ENCODE measurements around the gene SDHAF1.
"Not testable (repeated sequence)": the region's sequence is repeated elsewhere in the genome, so short reads cannot be mapped to it uniquely, and the experiment has no call there.

SDHAF1 gene

DNA sequence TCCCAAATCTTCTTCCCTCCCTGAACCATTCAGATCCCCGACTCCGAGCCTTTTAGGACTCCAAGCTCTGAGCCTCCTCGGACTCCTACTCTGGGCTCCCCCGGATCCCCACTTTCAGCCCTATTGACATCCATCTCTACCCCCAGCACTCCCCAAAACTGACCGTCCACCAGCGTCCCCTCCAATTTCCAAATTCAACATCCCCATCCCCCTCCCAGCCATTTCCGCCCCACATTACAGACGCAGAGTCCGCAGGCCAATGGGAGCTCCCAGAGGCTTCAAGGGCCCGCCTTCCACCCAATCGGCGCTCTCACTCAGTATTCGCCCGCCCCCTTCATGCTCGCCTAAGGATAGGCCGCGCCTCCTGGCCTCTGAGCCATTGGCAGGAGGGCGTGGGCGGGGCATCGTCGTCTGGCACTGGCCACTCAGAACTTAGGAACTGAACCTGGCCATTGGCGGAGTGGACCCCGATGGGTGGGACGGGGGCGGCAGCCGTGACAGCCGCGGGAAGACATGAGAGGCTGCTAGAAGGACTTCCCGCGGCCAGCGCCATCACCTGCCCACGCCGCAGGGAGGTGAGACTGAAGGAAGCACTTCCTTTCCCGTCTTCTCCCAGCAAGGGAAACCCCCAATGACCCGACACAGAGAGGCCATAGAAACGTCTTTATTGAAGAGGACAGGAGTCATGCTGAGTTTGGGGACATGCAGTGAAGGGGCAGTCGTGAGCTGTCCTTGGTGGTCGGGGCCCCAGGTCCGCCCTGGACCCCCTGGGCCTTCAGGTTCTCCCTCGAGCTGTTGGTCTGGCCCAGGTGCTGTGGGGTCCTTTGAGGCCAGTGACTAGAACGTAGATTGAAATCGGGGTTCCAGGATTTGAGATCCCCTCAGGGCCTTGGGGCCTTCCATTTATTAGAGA is 19.3 kb downstream of the SDHAF1 start, which contains the start of gene ALKBH6:
TSS of gene ALKBH6 (minus strand) at position 202 of the 913 bp plus-strand sequence. CDS start 816 bp downstream, outside the sequence.
- in situ Hi-C loops (cut with MboI; ENCODE audit: low sequenced_read_pairs) = no loop called here

- in situ Hi-C loops (cut with MboI; ENCODE audit: low sequenced_read_pairs) = no loop called here
Measured at GRCh38 chr19:36019061-36019670, 24.2 kb downstream of the SDHAF1 start.

GRCh38 chr19:36023432-36023831 is 28.4 kb downstream of the SDHAF1 start:
- in situ Hi-C loops (cut with MboI; ENCODE audit: low sequenced_read_pairs) = no loop called here

GRCh38 chr19:36025541-36025940 is 30.6 kb downstream of the SDHAF1 start:
- in situ Hi-C loops (cut with MboI; ENCODE audit: low sequenced_read_pairs) = no loop called here

GRCh38 chr19:36026091-36026876 is 31.3 kb downstream of the SDHAF1 start:
- in situ Hi-C loops (cut with MboI; ENCODE audit: low sequenced_read_pairs) = no loop called here

DNA sequence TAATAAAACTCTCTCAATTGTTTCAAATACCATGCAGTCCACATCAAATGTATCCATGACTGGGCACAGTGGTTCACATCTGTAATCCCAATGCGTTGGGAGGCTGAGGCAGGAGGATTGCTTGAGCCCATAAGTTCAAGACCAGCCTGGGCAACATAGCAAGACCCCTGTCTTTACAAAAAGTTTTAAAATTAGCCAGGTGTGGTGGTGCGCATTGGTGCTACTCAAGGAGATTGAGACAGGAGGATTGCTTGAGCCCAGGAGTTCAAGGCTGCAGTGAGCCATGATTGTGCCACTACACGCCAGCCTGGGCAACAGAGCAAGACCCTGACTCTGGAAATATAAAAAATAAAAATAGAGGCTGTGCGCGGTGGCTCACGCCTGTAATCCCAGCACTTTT is 32.7 kb downstream of the SDHAF1 start:
- in situ Hi-C loops (cut with MboI; ENCODE audit: low sequenced_read_pairs) = no loop called here

GRCh38 chr19:36028313-36029041 is 33.5 kb downstream of the SDHAF1 start:
- in situ Hi-C loops (cut with MboI; ENCODE audit: low sequenced_read_pairs) = no loop called here

- in situ Hi-C loops (cut with MboI; ENCODE audit: low sequenced_read_pairs) = no loop called here
Measured at GRCh38 chr19:36030264-36031148, 35.5 kb downstream of the SDHAF1 start.

- in situ Hi-C loops (cut with MboI; ENCODE audit: low sequenced_read_pairs) = no loop called here
Measured at GRCh38 chr19:36031308-36031707, 36.3 kb downstream of the SDHAF1 start.

DNA sequence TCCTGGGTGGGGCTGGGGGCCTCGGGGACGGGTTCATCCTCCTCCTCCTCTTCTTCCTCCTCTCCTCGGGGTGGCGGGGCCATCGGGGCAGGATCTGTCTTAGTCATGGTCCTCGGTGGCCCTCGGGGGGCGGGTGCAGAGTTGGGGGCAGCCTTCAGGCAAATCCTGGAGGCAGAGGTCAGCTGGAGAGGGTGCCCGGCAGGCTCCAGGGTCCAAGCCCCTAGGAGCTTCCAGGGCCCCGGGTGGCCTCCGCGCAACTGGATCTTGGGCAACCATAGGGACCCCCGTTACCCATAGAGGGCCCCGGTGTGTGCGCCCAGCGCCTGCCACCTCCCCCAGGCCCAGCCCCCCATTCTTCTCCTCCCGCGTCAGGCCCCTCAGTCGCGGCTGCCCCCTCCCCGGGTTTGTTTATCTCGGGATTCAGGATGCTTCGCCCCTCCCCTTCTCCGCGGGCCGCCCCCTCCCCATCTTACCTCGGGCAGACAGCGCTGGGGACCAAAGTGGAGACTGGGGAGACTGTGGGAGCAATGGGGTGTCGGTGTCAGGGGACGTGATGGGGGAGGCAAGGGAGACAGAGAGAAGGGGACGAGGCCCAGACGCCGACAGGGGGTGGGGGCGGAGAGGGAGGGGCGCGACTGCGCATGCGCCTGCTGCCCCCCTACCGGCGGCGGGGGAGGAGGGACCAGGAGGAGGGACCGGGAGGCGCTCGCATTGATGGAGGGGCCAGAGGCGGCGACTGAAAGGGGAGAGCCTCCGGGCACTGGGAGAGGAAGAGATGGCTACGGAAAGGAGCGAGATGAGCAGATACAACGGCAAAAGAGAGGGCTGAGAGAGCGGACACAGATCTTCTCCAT is 37.5 kb downstream of the SDHAF1 start, which contains the start of gene CLIP3:
TSS of gene CLIP3 (minus strand) at position 623 of the 854 bp plus-strand sequence. CDS start at position 107, 516 bp downstream.
- in situ Hi-C loops (cut with MboI; ENCODE audit: low sequenced_read_pairs) = no loop called here

GRCh38 chr19:36040495-36040894 is 45.5 kb downstream of the SDHAF1 start:
- in situ Hi-C loops (cut with MboI; ENCODE audit: low sequenced_read_pairs) = no loop called here

DNA sequence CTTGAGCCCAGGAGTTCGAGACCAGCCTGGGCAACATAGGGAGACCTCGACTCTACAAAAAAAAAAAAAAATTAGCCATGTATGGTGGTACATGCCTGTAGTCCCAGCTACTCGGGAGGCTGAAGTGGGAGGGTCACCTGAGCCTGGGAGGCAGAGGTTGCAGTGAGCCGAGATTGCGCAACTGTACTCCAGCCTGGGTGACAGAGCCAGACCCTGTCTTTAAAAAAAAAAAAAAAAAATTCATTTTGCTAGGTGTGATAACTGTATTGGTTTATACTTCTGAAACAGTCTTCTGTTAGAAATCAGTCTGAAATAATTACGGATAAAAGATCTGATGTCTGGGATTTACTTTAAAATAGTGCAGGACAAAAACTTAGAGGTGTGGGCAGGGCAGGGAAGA is 46.1 kb downstream of the SDHAF1 start:
- in situ Hi-C loops (cut with MboI; ENCODE audit: low sequenced_read_pairs) = not testable (repeated sequence)

DNA sequence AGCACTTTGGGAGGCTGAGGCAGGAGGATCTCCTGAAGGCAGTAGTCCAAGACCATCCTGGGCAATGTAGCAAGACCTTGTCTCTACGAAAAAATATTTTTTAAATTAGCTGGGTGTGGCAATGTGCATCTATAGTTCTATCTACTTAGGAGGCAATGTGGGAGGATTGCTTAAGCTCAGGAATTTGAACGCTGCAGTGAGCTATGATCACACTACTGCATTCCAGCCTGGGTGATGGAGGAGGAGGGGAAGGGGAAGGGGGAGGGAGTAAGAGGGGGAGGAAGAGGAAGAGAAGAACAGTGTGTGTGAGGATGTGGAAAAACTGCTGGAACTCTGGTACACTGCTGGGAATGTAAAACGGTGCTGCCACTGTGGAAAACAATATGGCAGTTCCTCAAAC is 46.8 kb downstream of the SDHAF1 start:
- in situ Hi-C loops (cut with MboI; ENCODE audit: low sequenced_read_pairs) = no loop called here

- in situ Hi-C loops (cut with MboI; ENCODE audit: low sequenced_read_pairs) = no loop called here
Measured at GRCh38 chr19:36043952-36044351, 49.0 kb downstream of the SDHAF1 start.

All from HL-60/S4 (cell line).